Dermis microvascular lymphatic vessel endothelial cell (primary cell): ENCODE data around the gene GPR15LG. TPM values are rescaled to one million over a fixed set of nuclear protein-coding genes. Genes with fewer than 3 reads are reported as not detected.

Source experiments
- DNase-seq, 2 donors: peaks; one replicate each; pipeline versions ENCODE4 v3.0.0 to v3.0.0-alpha.2; 2010; ENCODE audit warnings: low read depth in 2 of 2
- total RNA-seq: library from RNA; depleted of rRNA; stranded (reverse); fragments of >200 nt; gene quantifications from 2 replicates; pipeline ENCODE4 v1.2.1, GENCODE V29; 2014

Gene GPR15LG
- total RNA-seq, 1 donor from 2014 or later: not detected

DNA sequence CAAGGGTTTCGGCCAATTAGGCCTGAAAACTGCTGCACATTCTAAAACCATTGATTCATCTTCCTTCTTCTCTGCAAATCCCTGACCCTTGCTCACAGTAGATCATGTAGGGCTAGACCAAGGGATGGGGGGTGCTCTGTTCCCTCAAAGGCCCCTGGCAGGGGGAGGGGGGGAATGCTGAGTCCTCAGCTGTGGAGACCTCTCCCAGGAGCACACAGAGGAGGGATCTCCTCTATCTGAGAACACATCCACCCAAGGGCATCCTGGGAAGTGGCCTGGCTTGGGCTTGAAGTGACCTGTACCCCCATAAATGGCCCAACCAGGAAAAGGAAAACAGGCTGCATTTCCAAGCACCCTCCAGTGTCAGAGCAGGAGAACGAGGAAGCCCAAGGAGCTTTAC lies 19.7 kb downstream of the GPR15LG start:
- no peak for DNase-seq

DNA sequence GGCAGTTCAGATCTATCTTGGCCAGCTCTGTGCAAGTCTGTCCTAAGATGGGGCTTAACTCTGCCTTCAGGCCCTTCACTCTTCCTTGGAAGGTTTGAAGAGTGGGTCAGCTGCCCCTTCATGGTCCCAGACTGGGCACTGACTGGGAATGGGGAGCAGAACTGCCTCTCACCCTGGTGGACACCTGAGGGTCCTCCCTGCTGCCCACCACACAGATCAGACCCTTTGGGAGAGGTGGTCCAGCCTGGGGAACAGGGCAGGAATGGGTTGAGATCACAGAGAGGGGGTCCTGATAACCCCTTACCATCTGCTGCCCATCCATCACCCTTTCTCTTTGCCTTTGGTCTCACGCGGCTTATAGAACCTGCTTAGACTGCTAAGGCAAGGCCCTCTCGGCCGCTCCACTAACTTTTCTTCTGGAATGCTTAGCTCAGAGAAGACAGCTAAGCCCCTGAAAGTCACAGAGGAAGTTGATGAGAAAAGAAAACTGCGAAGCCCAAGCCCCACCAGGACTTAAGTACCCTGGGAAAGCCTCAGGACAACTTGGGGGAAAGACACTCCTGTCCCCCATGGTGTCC lies 20.3 kb downstream of the GPR15LG start:
- DNase-seq: no peak

DNA sequence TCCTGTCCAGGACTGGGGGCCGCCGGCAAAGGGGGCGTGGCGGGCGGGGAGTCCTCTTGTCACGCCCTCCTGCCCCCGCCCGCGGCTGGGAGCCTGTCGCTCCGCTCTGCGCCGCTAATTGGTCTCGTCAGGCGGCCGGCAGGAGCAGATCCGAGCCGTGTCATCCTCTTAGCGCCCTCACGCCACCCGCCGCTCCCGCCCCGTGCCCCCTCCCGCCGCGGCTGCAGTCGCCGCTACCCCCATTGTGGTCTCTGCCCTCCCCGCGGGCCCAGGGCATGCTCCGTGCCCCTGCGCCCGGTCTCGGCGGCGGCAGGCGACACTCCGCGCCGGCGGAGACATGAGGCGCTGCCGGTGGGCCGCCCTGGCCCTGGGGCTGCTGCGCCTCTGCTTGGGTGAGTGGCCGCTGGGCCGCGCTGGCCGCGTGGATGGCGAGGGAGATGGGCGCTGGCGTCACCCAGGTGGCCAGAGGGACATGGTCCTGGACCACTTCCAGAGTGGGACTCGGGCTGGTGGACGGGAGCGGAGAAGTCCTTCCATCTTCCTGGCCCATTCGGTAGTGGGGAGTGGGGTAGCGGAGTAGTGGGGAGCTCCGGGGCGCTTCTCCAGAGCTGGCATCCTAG lies 20.9 kb downstream of the GPR15LG start, which contains the start of gene CDHR1:
TSS of gene CDHR1 (plus strand) at position 114 of the 620 bp plus-strand sequence. CDS start at position 338, 224 bp downstream.
- DNase-seq: peak in 1 of 2 donors; percentile 9

DNA sequence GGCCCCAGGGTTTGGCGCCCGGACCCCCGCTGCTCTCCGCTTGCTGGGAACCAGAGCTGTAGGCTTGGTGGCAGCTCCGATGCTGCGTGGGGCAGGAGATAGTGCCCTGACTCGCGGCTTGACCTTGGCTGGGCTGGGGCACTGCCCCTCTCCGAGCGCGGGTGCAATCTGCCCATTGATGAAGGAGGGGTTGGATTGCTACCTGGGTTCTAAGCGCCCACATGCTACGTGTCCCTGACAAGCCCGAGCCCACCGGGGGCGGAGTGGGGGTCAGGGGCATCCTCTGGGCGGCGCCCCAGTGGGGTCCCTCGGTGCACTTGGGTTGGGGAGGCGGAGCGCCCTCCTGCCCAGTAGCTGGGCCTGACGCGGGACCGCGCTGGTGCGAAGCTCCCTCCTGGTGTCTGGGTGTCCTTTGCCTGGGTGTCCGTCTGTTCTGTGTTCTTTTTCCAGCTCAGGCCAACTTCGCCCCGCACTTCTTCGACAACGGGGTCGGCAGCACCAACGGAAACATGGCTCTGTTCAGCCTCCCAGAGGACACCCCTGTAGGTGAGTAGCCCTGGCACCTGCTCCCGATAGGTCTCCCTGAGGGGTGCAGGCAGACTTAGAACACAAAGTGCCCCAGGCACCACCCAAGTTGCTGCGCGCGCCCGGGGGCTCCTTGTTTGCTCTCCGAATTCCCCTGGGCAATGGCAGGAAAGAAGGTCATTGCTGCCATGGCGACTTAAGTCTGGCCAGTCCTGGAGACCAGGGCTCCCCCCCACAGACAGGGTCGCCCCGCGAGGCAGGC lies 21.6 kb downstream of the GPR15LG start:
- DNase-seq: no peak

DNA sequence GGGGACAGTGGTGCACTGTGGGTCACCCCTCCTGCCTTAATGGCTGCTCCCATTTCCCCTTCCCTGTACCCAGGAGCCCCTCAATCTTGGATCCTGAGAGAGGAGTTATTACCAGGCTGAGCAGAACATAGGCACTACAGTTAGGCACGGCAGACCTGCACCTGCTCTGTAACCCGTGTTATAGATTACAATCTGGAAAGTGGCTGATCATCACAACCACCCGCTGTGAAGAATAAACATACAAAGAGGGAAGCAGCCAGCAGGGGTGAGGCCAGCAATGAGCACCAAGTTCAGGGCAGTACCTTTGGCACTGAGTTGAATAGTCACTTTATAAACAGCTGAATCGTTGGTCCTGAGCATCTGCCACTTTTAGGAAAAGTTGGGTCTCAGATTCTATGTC lies 22.5 kb downstream of the GPR15LG start:
- DNase-seq: no peak

DNA sequence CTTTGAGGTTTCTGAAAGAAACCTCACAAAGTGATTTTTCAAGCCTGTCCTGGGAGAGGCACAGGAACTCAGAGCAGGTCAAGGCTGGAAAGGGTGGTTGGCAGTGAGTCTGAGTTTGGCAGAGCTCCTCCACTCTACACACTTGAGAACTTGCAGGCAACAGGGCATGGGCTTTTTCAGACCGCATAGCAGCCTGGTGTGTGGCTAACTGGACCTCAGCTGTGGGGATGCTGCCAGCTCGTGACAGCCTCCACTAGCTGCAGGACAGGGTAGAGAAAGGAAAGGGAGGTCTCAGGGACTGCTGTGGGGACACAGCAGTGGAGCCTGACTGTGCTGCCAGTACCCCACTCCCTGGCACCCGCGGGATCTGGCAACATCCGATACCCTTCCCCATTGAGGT lies 23.3 kb downstream of the GPR15LG start:
- DNase-seq: no peak

DNA sequence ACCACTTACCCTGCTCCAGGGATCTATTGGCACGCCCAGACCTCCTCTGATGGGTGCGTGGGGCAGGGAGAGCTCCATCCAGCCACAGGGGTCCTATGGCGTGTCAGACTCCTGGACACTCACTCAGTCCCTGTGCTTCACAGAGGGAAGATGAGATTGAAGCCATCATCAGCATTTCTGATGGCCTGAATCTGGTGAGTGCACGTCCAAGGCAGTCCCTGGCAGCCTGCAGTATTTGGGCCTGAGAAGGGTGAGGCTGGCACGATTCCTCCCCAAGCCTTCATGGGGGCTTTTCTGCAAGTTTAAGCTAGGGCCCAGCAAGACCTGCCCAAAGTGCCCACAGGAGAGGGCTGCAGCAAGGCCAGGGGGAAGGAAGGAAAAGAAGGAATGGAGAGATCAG lies 24.0 kb downstream of the GPR15LG start:
- DNase-seq: no peak

DNA sequence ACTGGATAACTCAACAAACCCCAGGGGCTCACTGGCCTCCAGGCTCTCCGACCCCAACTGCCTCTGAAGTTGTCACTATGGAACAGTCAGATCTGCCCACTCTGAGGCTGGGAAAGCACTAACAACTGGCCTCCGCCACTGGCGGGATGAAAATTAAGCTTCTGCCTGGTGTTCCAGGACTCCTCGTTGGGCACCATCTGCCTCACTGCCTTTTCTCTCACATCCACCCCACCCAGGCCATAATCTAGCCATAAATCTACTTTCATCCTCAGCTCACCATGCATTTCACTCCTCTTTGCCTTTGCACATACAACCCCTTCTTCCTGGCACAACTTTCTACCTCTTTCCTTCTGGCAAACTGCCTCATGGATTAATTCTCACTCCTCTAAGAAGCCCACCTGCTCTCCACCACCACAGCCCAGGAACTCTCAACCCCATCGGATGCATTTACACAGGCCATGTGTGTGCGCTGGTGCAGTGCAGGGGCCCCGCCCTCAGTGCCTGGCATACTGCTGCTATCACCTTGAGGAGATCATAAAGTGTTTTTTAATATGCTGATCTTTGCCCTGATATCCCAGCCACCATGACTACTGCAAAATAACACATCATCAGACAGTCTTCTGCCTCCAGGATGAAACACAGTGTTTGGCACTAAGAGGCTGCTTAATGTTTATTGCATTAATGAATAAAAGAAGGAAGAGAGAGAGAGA lies 24.8 kb downstream of the GPR15LG start:
- DNase-seq: no peak

DNA sequence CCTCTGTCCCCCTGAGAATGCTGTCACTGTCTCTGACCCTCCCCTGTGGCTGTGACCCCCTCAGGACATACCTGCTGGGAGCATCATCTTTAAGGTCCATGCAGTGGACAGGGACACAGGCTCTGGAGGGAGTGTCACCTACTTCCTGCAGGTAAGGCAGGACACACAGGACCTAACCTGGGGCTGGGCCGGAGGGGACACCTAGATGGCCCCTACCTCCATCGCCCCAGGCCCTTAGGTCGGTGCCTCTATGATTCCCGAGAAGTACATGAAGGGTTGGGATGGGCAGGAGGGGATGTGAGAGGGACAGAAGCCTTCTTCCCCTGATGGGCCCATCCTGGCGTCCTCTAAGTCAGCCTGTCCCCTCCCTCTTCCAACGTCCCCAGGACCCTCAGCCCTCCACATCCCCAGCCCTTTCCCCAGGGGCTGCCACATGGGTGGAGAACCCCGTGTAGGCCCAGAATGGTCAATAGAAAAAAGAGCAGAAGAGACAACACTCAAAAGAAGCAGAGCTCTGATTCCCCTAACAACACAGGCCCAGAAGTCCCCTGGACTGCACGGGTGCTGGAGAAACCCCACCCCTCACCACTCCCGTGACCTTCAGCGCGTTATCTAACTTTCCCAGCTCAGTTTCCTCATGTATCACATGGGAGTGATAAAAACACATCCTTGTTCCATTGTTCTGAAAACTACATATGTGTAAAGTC lies 27.1 kb downstream of the GPR15LG start:
- no peak for DNase-seq

DNA sequence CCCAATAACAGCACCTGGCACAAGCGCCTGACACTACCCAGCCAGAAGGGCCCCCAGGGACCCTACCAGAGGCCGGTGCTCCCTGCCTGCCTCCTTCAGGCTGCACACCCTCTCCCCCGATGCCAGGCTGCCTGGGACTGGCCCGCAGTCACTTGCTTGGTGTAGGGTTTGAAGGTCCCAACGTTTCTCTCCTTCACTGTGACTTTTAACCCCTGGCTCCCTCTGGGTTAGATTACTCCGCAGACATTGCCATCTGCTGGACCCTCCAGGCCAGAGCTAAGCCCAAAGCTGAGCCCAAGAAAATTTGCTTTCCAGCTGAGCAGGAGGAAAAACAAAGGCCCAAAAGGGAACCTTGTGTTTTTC lies 27.6 kb downstream of the GPR15LG start:
- DNase-seq: no peak

DNA sequence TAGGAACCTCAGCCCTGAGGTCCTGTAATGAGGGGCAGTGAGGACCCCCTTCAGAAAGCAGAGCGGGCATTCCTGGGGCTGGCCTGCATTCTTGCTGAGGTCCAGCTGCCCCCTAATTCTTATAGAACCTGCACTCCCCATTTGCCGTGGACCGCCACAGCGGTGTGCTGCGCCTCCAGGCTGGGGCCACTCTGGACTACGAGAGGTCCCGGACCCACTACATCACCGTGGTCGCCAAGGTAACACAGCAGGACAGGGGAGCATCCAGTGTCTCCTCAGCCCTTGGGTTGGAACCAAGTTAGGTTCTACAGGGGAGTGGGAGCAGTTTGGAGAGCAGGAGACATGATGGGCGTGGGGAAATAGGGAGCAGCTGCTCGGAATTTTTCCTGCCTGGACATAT lies 28.1 kb downstream of the GPR15LG start:
- DNase-seq: no peak

DNA sequence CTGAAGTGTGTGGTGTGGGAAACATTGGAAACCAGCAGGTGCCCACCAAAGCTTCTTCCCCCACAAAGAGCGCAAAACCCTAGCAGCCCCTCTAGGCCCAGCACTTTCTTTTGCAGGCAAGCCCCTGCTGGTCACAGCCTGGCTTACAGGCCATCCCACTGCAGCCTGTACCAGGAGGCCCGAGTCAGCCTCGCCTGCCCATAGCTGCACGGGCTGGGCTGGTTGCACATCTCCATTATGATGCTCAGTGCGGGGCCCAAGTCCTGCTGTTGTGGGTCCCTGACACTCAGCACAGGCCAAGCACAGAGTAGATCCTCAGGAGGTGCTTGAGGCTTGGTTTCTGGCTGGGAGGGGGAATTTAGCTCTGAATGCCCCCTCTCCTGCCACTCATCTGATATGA lies 28.7 kb downstream of the GPR15LG start:
- DNase-seq: no peak

DNA sequence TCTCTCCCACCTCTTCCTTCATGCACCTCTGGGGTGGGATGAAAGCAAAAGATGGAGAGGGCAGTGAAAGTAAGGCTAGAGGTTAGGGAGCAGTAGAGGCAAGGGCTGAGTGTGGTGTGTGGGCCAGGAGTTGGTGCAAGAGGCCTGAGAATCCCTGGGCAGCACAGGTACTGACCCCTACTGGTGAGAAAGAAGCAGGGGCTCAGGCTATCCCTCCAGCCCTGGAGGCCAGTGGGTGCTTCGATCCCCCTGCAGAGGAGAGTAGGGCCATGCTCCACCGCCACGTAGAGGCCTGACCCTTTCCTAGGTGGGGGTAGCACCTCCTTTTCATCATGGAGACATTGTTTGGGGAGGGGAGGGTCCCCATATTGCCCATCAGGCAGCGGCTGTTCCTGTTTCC lies 30.5 kb downstream of the GPR15LG start:
- peak in 1 of 2 donors; percentile 6 for DNase-seq

DNA sequence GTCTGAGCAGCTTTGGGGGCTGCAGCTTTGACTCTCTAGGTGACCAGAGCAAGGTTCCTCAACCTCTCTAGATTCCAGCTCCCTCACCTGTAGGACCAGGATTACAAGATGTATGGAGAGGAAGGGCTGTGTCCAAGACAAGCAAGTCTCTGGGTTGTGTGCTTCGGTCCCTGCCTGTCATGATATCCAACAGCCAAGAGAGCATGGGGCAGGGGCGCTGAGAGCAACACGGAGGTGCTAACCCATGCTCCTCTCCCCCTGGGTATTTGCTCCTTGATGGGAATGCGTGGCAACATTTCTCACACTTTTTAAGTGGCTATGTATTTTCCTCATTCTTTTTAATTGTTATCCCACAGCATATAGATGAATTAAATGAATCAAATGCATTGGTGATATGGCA lies 31.0 kb downstream of the GPR15LG start:
- no peak for DNase-seq

DNA sequence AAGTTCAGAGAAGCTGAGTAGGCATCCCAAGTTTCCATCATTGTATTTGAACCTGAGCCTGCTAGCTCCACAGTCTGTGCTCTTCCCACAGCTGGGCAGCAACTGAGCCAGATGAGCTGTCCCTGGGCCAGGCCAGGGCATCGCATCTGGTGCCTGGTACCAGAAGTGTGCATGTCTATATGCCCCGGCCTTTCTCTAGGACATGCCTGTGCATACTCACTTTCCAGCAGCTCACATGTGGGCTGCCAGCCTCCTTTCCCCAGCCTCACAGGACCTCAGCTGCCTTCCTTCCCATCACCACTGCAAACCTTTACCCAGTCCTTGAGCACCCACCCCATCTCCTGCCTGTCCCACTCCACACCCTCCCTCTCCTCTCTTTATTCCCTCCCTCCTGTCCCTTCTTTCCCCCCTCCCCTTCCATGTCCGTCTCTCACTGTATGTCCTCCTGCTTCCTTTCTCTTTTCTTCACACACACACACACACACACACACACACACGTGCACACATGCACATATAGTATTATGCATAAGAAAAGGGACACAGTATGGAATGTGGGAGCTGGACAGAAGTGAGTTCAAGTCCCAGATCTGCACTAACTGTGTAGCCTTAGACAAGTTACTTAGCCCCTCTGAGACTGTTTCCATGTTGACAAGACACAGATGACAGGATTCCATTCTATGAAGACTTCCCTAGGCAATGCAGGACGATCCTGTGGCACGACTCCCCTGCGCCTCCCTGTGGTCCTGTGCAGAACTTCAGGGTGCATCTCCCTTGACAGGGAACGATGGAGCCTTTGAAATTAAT lies 31.6 kb downstream of the GPR15LG start:
- peak; percentile 5 to 47 for DNase-seq

DNA sequence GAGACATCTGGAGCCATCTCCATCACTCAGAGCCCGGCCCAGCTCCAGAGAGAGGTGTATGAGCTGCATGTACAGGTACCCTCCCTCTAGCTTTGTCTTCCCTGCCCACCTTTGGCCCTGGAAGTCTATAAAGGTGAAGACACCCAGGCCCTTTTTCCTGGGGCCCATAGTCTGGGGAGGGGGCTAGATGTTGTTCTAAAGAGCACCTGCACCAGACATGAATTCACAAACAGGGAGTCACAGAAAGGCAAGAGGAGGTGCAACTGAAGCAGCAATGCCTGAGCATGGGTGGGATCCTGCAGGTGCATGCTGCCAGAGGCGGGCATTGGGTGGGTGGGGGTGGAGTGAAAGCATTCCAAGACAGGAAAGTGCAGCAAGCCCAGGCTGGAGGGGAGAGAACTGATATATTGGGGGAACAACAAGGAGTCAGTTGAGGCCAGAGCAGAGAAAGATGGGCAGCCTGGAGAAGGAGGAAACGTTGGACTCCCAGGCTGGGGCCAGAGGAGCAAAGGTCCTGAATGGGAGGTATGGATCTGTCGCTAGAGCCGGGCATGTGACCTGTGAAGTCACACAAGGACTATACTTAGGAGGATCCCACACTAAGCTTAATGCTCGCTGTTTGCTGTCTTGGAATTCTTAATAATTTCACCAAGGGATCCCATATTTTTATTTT lies 32.4 kb downstream of the GPR15LG start:
- DNase-seq: no peak

DNA sequence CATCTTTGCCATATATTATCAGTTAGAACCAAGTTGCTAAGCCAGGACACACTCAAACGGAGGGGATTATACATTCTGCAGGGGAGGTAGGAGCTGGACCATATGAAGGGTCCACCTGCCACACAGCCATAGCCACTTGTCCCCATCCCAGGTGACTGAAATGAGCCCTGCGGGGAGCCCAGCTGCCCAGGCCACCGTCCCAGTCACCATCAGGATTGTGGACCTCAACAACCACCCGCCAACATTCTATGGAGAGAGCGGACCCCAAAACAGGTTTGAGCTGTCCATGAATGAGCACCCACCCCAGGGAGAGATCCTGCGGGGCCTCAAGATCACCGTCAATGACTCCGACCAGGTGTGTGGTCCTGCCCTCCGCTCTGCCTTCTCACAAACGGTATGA lies 34.4 kb downstream of the GPR15LG start:
- no peak for DNase-seq

DNA sequence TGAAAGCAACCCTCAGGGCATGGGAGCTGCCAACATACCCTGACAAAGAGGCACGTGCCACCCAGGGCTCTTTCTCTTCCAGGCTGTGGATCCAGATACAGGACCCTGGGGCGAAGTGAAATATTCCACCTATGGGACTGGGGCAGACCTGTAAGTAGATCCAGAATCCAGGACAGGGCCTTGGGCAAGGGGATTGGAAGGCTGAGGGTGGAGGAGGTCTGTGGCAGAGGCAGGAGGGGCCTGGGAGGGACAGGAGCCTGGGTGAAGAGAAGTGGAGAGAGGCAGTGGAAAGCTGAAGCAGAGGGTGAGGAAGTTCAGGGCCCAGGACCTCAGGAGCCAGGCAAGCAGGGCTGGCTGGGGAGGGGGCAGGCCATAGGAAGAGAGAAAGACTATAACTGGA lies 38.0 kb downstream of the GPR15LG start:
- no peak for DNase-seq

DNA sequence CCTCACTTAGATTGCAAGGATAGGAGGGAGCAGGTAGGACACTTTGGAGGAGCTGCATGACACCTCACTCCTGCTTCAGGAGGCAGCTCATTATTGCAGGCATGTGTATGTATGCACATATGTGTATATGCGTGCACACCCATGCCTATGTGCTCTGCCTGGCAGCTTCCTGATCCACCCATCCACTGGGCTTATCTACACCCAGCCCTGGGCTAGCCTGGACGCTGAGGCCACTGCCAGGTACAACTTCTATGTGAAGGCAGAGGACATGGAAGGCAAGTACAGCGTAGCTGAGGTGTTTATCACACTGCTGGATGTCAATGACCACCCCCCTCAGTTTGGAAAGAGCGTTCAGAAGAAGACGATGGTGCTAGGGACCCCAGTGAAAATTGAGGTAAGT lies 38.4 kb downstream of the GPR15LG start:
- DNase-seq: no peak

DNA sequence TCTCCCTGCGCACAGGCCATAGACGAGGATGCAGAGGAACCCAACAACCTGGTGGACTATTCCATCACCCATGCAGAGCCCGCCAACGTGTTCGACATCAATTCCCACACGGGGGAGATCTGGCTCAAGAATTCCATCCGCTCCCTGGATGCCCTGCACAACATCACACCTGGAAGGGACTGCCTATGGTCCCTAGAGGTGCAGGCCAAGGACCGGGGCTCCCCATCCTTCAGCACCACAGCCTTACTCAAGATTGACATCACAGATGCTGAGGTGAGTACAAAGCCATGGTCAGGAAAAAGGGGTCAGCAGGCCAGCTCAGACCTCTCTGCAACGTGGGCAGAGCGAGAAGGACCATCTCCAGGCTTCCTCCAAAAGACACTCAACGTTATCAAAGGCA lies 39.5 kb downstream of the GPR15LG start:
- no peak for DNase-seq
